Memory B cell (primary cell): ENCODE data around the gene MAP7.
"Not testable (repeated sequence)": the region's sequence is repeated elsewhere in the genome, so short reads cannot be mapped to it uniquely, and the experiment has no call there.

Experiments
- ATAC-seq: fragments of 150-1000 bp; cut with Tn5 transposase; 2 replicates; pipeline ENCODE4 v1.10.0; 2021; ENCODE audit warnings: low read depth, mild to moderate bottlenecking, moderate library complexity
- DNase-seq, 2 donors: peaks; one replicate each; pipeline ENCODE4 v3.0.0; 2022; ENCODE audit warnings: low spot score in 2 of 2
- H3K27ac Mint-ChIP-seq: one replicate; pipeline ENCODE4 v1.8.0; 2022; ENCODE audit warnings: mild to moderate bottlenecking, moderate library complexity, mixed read lengths
- H3K27me3 Mint-ChIP-seq: one replicate; pipeline ENCODE4 v1.8.0; 2022; ENCODE audit warnings: mixed read lengths
- H3K36me3 Mint-ChIP-seq: one replicate; pipeline ENCODE4 v1.8.0; 2022; ENCODE audit warnings: mild to moderate bottlenecking, mixed read lengths
- H3K4me1 Mint-ChIP-seq: one replicate; pipeline ENCODE4 v1.8.0; 2022; ENCODE audit warnings: mixed read lengths
- H3K4me3 Mint-ChIP-seq: one replicate; pipeline ENCODE4 v1.8.0; 2022; ENCODE audit warnings: mild to moderate bottlenecking, moderate library complexity, mixed read lengths
- H3K9me3 Mint-ChIP-seq: one replicate; pipeline ENCODE4 v1.8.0; 2022; ENCODE audit warnings: mixed read lengths

MAP7 gene

GRCh38 chr6:136439514-136440190 lies 110.6 kb downstream of the MAP7 start:
- H3K27ac Mint-ChIP-seq = no peak overlapping the region
- no peaks in the 10 kb centered on the region for H3K4me1 Mint-ChIP-seq
- H3K9me3 Mint-ChIP-seq = no peaks in the 10 kb centered on the region
- H3K27me3 Mint-ChIP-seq = peaks cover 4% of the 10 kb centered on the region
- ATAC-seq = no peak
- H3K4me3 Mint-ChIP-seq = no peak overlapping the region
- H3K36me3 Mint-ChIP-seq = no peaks in the 10 kb centered on the region
- no peak for DNase-seq

DNA sequence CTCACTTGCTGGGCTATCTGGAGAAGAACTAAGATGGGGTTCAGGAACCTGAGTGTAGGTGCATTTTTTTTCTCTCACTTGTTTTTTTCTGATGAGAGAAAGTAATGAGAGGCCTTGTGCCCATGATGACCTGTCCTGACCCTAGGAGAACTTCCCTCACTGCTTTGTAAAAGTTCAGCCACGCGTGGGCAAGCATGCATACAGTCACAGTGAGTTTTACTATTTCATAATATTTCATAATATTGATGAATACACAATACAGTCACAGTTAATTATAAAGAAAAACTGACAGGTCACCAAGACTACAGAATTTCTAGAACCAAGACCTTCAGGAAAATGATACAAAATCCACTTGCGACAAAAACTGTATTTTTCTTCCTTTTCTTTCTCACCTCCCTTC lies 111.8 kb downstream of the MAP7 start:
- Mint-ChIP-seq H3K27me3 (peaks cover 7% of the 10 kb centered on the region), H3K4me3 (no peak overlapping the region), H3K27ac (no peak overlapping the region), H3K36me3 (no peaks in the 10 kb centered on the region), H3K9me3 (no peaks in the 10 kb centered on the region), H3K4me1 (no peaks in the 10 kb centered on the region)
- ATAC-seq = no peak
- no peak for DNase-seq

DNA sequence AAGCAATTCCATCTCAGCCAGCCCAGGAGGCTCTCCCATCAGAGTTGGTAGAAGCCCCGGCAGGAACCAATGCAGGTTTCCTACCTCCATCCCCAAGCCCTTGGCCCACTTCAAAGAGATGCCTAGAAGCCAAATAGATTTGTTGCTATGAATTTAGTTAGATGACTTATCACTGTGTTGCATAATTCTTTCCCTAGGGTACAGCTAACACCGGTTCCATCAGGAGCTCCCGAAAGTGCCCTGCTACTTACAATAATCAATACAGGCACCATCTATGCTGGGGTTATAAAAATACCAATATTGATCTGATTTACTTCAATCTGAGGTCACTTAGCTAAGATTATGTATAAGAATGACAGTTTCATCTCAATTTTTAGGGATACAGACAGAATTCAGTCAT lies 113.0 kb downstream of the MAP7 start:
- DNase-seq (no peak), ATAC-seq (no peak)
- H3K36me3 Mint-ChIP-seq = no peaks in the 10 kb centered on the region
- no peaks in the 10 kb centered on the region for H3K9me3 Mint-ChIP-seq
- H3K4me1 Mint-ChIP-seq = no peaks in the 10 kb centered on the region
- peaks cover 7% of the 10 kb centered on the region for H3K27me3 Mint-ChIP-seq
- no peak overlapping the region for H3K4me3 Mint-ChIP-seq
- no peak overlapping the region for H3K27ac Mint-ChIP-seq

GRCh38 chr6:136435101-136435500 lies 115.1 kb downstream of the MAP7 start:
- no peak for DNase-seq
- no peaks in the 10 kb centered on the region for H3K9me3 Mint-ChIP-seq
- H3K27me3 Mint-ChIP-seq = peaks cover 8% of the 10 kb centered on the region
- H3K4me1 Mint-ChIP-seq = no peaks in the 10 kb centered on the region
- H3K27ac Mint-ChIP-seq = no peak overlapping the region
- H3K36me3 Mint-ChIP-seq = no peaks in the 10 kb centered on the region
- no peak overlapping the region for H3K4me3 Mint-ChIP-seq
- no peak for ATAC-seq

- not testable (repeated sequence) for H3K4me1 Mint-ChIP-seq, H3K27ac Mint-ChIP-seq, H3K36me3 Mint-ChIP-seq, H3K4me3 Mint-ChIP-seq, ATAC-seq, H3K9me3 Mint-ChIP-seq, DNase-seq
- H3K27me3 Mint-ChIP-seq = peaks cover 12% of the 10 kb centered on the region
Measured at GRCh38 chr6:136431306-136431705, 118.9 kb downstream of the MAP7 start.

- H3K27me3 Mint-ChIP-seq = peaks cover 15% of the 10 kb centered on the region
- no peak for DNase-seq
- no peak overlapping the region for H3K4me3 Mint-ChIP-seq
- no peak for ATAC-seq
- H3K4me1 Mint-ChIP-seq = no peaks in the 10 kb centered on the region
- H3K27ac Mint-ChIP-seq = no peak overlapping the region
- no peaks in the 10 kb centered on the region for H3K9me3 Mint-ChIP-seq
- H3K36me3 Mint-ChIP-seq = no peaks in the 10 kb centered on the region
Measured at GRCh38 chr6:136429264-136430065, 120.8 kb downstream of the MAP7 start.

- DNase-seq = no peak
Measured at GRCh38 chr6:136427378-136427717, 122.9 kb downstream of the MAP7 start.

GRCh38 chr6:136426627-136427377 lies 123.4 kb downstream of the MAP7 start:
- no peaks in the 10 kb centered on the region for H3K9me3 Mint-ChIP-seq
- no peaks in the 10 kb centered on the region for H3K36me3 Mint-ChIP-seq
- H3K4me1 Mint-ChIP-seq = no peaks in the 10 kb centered on the region
- no peak overlapping the region for H3K27ac Mint-ChIP-seq
- peaks cover 13% of the 10 kb centered on the region for H3K27me3 Mint-ChIP-seq
- DNase-seq = no peak
- H3K4me3 Mint-ChIP-seq = no peak overlapping the region
- ATAC-seq = no peak

More at GRCh38 chr6:136427378-136427717, 122.9 kb downstream of the MAP7 start:
- no peaks in the 10 kb centered on the region for H3K9me3 Mint-ChIP-seq
- H3K4me1 Mint-ChIP-seq = no peaks in the 10 kb centered on the region
- no peaks in the 10 kb centered on the region for H3K36me3 Mint-ChIP-seq
- peaks cover 13% of the 10 kb centered on the region for H3K27me3 Mint-ChIP-seq
- ATAC-seq = no peak
- no peak overlapping the region for H3K4me3 Mint-ChIP-seq
- H3K27ac Mint-ChIP-seq = no peak overlapping the region

GRCh38 chr6:136425793-136426192 lies 124.4 kb downstream of the MAP7 start:
- Mint-ChIP-seq H3K36me3 (no peaks in the 10 kb centered on the region), H3K9me3 (no peaks in the 10 kb centered on the region), H3K4me1 (no peaks in the 10 kb centered on the region), H3K4me3 (no peak overlapping the region), H3K27me3 (peaks cover 10% of the 10 kb centered on the region), H3K27ac (no peak overlapping the region)
- DNase-seq (no peak), ATAC-seq (no peak)

DNA sequence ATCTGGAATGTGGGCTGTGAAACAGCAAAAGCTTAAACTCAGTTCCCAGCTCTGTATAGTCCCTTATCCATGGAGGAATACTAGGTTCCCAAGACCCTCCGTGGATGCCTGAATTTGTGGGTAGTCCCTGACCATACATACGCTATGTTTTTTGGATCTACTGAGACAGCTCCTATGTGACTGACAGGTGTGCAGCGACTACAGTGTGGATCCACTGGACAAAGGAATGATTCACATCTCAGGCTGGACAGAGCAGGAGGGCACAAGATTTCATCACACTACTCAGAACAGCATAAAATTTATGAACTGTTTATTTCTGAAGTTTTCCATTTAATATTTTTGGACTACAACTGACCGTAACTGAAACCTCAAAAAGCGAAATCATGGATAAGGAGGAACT lies 125.3 kb downstream of the MAP7 start:
- H3K27ac Mint-ChIP-seq = no peak overlapping the region
- no peak overlapping the region for H3K4me3 Mint-ChIP-seq
- H3K4me1 Mint-ChIP-seq = no peaks in the 10 kb centered on the region
- peaks cover 7% of the 10 kb centered on the region for H3K27me3 Mint-ChIP-seq
- no peaks in the 10 kb centered on the region for H3K36me3 Mint-ChIP-seq
- DNase-seq (no peak), ATAC-seq (no peak)
- no peaks in the 10 kb centered on the region for H3K9me3 Mint-ChIP-seq

GRCh38 chr6:136424450-136424849 lies 125.8 kb downstream of the MAP7 start:
- ATAC-seq (no peak), DNase-seq (no peak)
- H3K36me3 Mint-ChIP-seq = no peaks in the 10 kb centered on the region
- H3K27ac Mint-ChIP-seq = no peak overlapping the region
- H3K27me3 Mint-ChIP-seq = peaks cover 9% of the 10 kb centered on the region
- H3K9me3 Mint-ChIP-seq = no peaks in the 10 kb centered on the region
- no peaks in the 10 kb centered on the region for H3K4me1 Mint-ChIP-seq
- no peak overlapping the region for H3K4me3 Mint-ChIP-seq

GRCh38 chr6:136421537-136422158 lies 128.6 kb downstream of the MAP7 start:
- ATAC-seq (no peak), DNase-seq (no peak)
- peaks cover 6% of the 10 kb centered on the region for H3K27me3 Mint-ChIP-seq
- no peak overlapping the region for H3K27ac Mint-ChIP-seq
- no peaks in the 10 kb centered on the region for H3K4me1 Mint-ChIP-seq
- H3K36me3 Mint-ChIP-seq = no peaks in the 10 kb centered on the region
- H3K4me3 Mint-ChIP-seq = no peak overlapping the region
- no peaks in the 10 kb centered on the region for H3K9me3 Mint-ChIP-seq

DNA sequence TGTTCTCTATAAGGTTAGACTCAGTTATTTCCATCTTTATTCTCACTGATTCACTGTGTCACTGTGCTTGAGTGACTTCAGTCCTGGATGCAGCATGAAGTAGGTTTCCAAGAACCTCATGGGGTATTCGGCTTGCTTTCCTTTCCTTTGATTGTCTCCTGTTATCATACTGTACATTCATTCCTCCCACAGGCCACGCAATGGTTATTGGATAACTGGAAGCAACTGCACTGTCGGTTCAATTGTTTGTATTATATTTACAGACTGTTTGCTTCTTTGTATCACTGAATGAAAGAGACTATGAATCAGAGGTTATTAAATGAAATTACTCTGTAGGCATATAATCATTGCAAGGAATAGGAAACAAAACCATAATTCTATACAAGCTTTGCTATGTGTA lies 129.4 kb downstream of the MAP7 start:
- Mint-ChIP-seq H3K27ac (no peak overlapping the region), H3K4me3 (no peak overlapping the region), H3K9me3 (no peaks in the 10 kb centered on the region), H3K4me1 (no peaks in the 10 kb centered on the region), H3K36me3 (no peaks in the 10 kb centered on the region), H3K27me3 (peaks cover 3% of the 10 kb centered on the region)
- ATAC-seq (no peak), DNase-seq (no peak)
